Loucy (cell line): Measurements from ENCODE around the gene SDHAF2.

Source experiments
- H2AFZ ChIP-seq: fragments of 200-600 bp; sonication (generic); 2 replicates; pipeline ENCODE4 v1.6.0; 2016; ENCODE audit warnings: antibody characterized with exemption, mild to moderate bottlenecking, low read length, moderate library complexity
- H3F3A ChIP-seq: fragments of 200-600 bp; 2 replicates; pipeline ENCODE4 v1.6.0; 2016; ENCODE audit warnings: antibody characterized with exemption, low read depth, mild to moderate bottlenecking
- H3K27me3 ChIP-seq: fragments of 200-600 bp; sonication (generic); 2 replicates; pipeline ENCODE4 v1.6.1; 2014; ENCODE audit warnings: low read length, mild to moderate bottlenecking; ENCODE audit not compliant: insufficient read depth, poor library complexity, severe bottlenecking
- H3K36me3 ChIP-seq: fragments of 200-600 bp; sonication (generic); 2 replicates; pipeline ENCODE4 v1.6.1; 2016; ENCODE audit warnings: low read length; ENCODE audit not compliant: insufficient read depth
- H3K4me1 ChIP-seq: fragments of 200-600 bp; sonication (generic); 2 replicates; pipeline ENCODE4 v1.5.1; 2014; ENCODE audit warnings: low read length, mild to moderate bottlenecking; ENCODE audit not compliant: insufficient read depth, poor library complexity, severe bottlenecking
- H3K4me2 ChIP-seq: fragments of 200-600 bp; sonication (generic); 2 replicates; pipeline ENCODE4 v1.6.0; 2014; ENCODE audit warnings: antibody characterized with exemption, low read length, low read depth, mild to moderate bottlenecking; ENCODE audit not compliant: poor library complexity, severe bottlenecking
- H3K4me3 ChIP-seq: fragments of 200-600 bp; sonication (generic); 2 replicates; pipeline ENCODE4 v1.5.1; 2014; ENCODE audit warnings: low read length, mild to moderate bottlenecking, mixed read lengths; ENCODE audit not compliant: poor library complexity, severe bottlenecking
- H3K79me2 ChIP-seq: fragments of 200-600 bp; sonication (generic); 2 replicates; pipeline ENCODE4 v1.6.1; 2014; ENCODE audit warnings: low read length; ENCODE audit not compliant: insufficient read depth
- H3K9ac ChIP-seq: fragments of 200-600 bp; sonication (generic); 2 replicates; pipeline ENCODE4 v1.6.0; 2014; ENCODE audit warnings: mild to moderate bottlenecking, low read depth, low read length, moderate library complexity; ENCODE audit not compliant: poor library complexity, severe bottlenecking
- H3K9me2 ChIP-seq: fragments of 200-600 bp; sonication (generic); replicated peaks from 2 replicates; pipeline ENCODE4 v1.6.1; 2016; ENCODE audit warnings: low read depth, low read length, mixed read lengths
- H3K9me3 ChIP-seq: fragments of 200-600 bp; sonication (generic); 2 replicates; pipeline ENCODE4 v1.6.1; 2014; ENCODE audit warnings: mild to moderate bottlenecking, antibody characterized with exemption, low read length, low read depth; ENCODE audit not compliant: insufficient read depth
- H4K20me1 ChIP-seq: fragments of 200-600 bp; sonication (generic); 2 replicates; pipeline ENCODE4 v1.6.0; 2014; ENCODE audit warnings: antibody characterized with exemption, low read length, mild to moderate bottlenecking; ENCODE audit not compliant: insufficient read depth, poor library complexity, severe bottlenecking
- EZH2phosphoT487 ChIP-seq: fragments of 200-600 bp; IDR thresholded peaks from 2 replicates; pipeline ENCODE4 v1.6.1; 2018; ENCODE audit warnings: antibody characterized with exemption, mild to moderate bottlenecking, moderate library complexity, borderline replicate concordance
- TF ChIP-seq, protein P1 (sequence below): fragments of 200-600 bp; sonication (generic); conservative IDR thresholded peaks from 2 replicates; pipeline ENCODE4 v1.5.1; 2014; ENCODE audit warnings: mild to moderate bottlenecking, antibody characterized with exemption, low read length

The SDHAF2 gene

DNA sequence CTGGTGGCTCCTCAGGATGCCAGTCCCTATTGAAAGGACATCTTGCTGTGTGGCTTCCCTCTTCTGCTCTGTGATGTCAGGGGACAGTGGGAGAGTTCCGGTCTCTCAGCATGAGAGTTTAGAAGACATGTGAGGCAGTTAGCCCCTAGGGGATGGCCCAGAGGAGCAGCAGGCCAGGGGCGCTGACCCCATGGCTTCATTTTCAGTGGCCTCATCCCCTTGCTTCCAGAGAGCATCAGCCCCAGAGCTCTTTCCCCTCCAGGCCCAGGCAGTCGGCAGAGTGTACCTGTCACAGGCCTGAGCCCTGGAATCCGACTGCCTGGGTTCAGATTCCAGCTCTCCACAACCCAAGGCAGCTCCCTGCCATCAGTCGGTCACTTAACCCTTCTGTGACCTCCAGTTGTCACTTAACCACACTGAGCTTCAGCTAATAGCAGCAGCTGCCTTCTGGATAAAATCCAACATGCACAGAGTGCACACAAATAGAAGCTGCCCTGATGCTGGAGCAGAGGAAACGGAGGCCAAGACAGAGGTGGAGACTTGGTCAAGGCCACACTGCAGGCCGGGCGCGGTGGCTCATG lies 64.5 kb downstream of the SDHAF2 start:
- no peak overlapping the region for H2AFZ ChIP-seq
- H3K9me3 ChIP-seq = no peaks in the 10 kb centered on the region
- no peaks in the 10 kb centered on the region for H4K20me1 ChIP-seq
- no peaks in the 10 kb centered on the region for H3K9me2 ChIP-seq
- H3F3A ChIP-seq = no peaks in the 10 kb centered on the region
- H3K9ac ChIP-seq = no peak overlapping the region
- H3K79me2 ChIP-seq = no peaks in the 10 kb centered on the region
- no peaks in the 10 kb centered on the region for H3K36me3 ChIP-seq
- H3K27me3 ChIP-seq = no peaks in the 10 kb centered on the region
- H3K4me1 ChIP-seq = no peaks in the 10 kb centered on the region
- TF ChIP-seq, protein P1, sequence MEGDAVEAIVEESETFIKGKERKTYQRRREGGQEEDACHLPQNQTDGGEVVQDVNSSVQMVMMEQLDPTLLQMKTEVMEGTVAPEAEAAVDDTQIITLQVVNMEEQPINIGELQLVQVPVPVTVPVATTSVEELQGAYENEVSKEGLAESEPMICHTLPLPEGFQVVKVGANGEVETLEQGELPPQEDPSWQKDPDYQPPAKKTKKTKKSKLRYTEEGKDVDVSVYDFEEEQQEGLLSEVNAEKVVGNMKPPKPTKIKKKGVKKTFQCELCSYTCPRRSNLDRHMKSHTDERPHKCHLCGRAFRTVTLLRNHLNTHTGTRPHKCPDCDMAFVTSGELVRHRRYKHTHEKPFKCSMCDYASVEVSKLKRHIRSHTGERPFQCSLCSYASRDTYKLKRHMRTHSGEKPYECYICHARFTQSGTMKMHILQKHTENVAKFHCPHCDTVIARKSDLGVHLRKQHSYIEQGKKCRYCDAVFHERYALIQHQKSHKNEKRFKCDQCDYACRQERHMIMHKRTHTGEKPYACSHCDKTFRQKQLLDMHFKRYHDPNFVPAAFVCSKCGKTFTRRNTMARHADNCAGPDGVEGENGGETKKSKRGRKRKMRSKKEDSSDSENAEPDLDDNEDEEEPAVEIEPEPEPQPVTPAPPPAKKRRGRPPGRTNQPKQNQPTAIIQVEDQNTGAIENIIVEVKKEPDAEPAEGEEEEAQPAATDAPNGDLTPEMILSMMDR = no peak
- H3K4me2 ChIP-seq = no peak overlapping the region
- H3K4me3 ChIP-seq = no peak overlapping the region

DNA sequence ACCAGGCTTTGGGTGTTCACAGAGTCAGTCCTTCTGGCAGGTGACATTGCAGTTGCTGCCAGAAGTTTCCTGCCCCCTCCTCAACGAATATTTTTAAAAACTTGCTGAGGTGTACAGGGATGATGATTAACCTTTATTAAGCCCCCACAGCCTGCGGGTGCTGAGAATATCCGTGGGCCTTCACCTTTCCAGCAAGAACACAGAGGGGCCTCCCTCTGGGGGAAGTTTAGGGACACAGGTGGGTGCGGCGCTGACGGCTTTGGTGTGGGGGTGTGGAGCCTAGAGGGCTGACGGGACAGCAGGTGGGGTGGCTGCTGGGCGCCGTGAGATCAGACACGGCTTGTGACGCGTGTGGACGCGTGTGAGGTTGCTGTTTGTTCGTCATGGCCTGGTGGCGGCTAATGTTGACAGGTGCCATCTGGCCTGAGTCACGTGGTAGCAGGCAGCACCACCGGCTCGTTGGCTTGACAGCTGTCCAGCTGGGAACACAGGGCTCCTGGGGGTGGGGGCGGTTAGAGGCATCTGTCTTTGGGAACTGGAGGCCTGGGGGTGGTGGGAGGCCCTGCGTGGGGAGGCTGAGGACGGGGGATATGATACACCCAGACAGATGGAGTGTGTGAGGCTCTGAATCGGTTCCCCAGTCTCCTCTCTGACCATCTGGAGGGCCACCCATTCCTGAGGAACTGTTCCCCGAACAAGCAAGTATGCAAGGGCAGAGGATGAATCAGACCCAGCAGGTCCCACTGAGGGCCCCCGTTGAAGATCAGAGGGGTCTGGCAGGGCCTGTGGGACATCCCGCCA lies 66.1 kb downstream of the SDHAF2 start:
- Histone ChIP-seq H4K20me1 (no peaks in the 10 kb centered on the region), H3K9me2 (no peaks in the 10 kb centered on the region), H3K36me3 (no peaks in the 10 kb centered on the region), H3K9me3 (no peaks in the 10 kb centered on the region), H3K79me2 (no peaks in the 10 kb centered on the region), H3F3A (no peaks in the 10 kb centered on the region), H3K4me1 (no peaks in the 10 kb centered on the region), H3K27me3 (no peaks in the 10 kb centered on the region), H3K4me3 (no peak overlapping the region), H3K4me2 (no peak overlapping the region), H2AFZ (no peak overlapping the region), H3K9ac (no peak overlapping the region)
- TF ChIP-seq EZH2phosphoT487 = no peak
- TF ChIP-seq, protein P1 = no peak
